Left lung (tissue), 10 donors: ENCODE measurements around the gene SLC22A14. TPM values are rescaled to one million over a fixed set of nuclear protein-coding genes. Genes with fewer than 3 reads are reported as not detected.
"Not testable (repeated sequence)": the region's sequence is repeated elsewhere in the genome, so short reads cannot be mapped to it uniquely, and the experiment has no call there.

ENCODE experiments used
- ATAC-seq: fragments of 200-7000 bp; cut with Tn5 transposase; one replicate; pipeline ENCODE4 v1.9.1; 2020; ENCODE audit warnings: moderate library complexity
- DNase-seq, 4 donors: peaks; one replicate each; pipeline ENCODE4 v3.0.0-alpha.2; 2013 to 2020
- H3K27ac ChIP-seq, 2 donors: fragments of 200-600 bp; sonication (generic) in 1 of 2; one replicate each; pipeline versions ENCODE4 v1.5.0 to v1.8.0; 2020 to 2021
- H3K27me3 ChIP-seq, 2 donors: fragments of 200-600 bp; sonication (generic) in 1 of 2; one replicate each; pipeline versions ENCODE4 v1.5.0 to v1.8.0; 2020 to 2021
- H3K36me3 ChIP-seq, 2 donors: fragments of 200-600 bp; sonication (generic) in 1 of 2; one replicate each; pipeline versions ENCODE4 v1.5.0 to v1.8.0; 2020 to 2021
- H3K4me1 ChIP-seq, 2 donors: fragments of 200-600 bp; one replicate each; pipeline ENCODE4 v1.8.0; 2021
- H3K4me3 ChIP-seq, 2 donors: fragments of 200-600 bp; sonication (generic) in 1 of 2; one replicate each; pipeline versions ENCODE4 v1.5.0 to v1.8.0; 2020 to 2021; ENCODE audit warnings: mild to moderate bottlenecking in 1 of 2
- H3K9me3 ChIP-seq, 2 donors: fragments of 200-600 bp; sonication (generic) in 1 of 2; one replicate each; pipeline versions ENCODE4 v1.5.0 to v1.8.0; 2020 to 2021
- intact Hi-C, 2 donors: fragments of 100-400 bp; cut with DNase I; formaldehyde crosslinking; loops; one replicate each; pipeline versions ENCODE4 v1.11.2 to v1.14.2; 2022
- polyA plus RNA-seq, 6 donors: library from polyadenylated mRNA; unstranded; fragments of 120-200 nt; gene quantifications; one replicate each; pipeline ENCODE4 v1.2.1, GENCODE V29; 2013; ENCODE audit not compliant: insufficient read length in 6 of 6
- total RNA-seq, 2 donors: library from RNA; stranded (reverse); fragmentation: NEBNext Ultra II Directional; extraction: Animal tissue kit (Norgen Biotek cat#: 25700); gene quantifications; one replicate each; pipeline ENCODE4 v1.2.1, GENCODE V29; 2021
- TF ChIP-seq, protein P1 (sequence below), 2 donors: fragments of 200-600 bp; sonication (generic) in 1 of 2; IDR thresholded peaks; one replicate each; pipeline versions ENCODE4 v1.5.0 to v1.8.0; 2021; ENCODE audit warnings: antibody characterized with exemption in 2 of 2
- donor health status: DM: no; HTN: yes; CAD: no.
- donor health status: DM: no; HTN: no; CAD: no.

Gene SLC22A14
- total and polyA plus RNA-seq, 8 donors = 0.11 to 0.24 (median 0.15) TPM; not detected in 2

DNA sequence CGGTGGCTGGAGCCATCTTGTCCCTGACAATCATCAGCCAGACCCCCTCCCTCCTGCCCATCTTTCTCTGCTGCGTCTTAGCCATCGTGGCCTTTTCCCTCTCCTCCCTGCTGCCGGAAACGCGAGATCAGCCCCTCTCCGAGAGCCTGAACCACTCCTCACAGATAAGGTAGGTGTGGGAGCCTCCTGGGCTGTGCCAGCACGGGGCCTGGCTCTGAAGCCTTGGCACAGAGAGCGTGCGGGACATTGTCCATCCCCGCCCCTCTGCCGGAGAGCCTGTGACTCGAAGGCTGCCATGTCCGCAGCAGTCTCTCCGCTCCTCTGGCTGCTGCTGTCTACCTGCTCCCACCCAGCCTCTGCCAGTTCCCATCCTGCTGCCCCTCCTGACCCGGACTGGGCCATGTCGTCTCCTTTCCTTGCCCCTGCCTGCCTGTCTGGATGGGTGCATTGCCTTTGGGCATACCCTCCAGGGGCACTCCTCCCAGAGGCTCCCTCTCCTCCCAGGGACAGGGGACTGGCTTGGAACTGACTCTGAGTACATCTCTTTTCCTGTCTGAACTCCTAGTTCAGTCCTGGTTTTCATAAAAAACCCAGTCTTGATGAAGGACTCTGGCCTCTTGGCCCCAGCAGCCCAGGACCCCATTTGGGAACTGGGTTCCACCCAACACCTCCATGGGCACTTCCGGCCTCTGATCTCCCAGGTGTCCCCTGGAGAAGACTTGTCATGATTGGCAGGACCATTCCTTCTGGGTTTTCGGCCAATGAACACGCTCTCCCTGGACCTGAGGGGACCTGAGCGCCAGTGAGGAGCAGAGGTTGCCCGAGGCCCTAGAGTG is 34.5 kb downstream of the SLC22A14 start:
- TF ChIP-seq, protein P1, sequence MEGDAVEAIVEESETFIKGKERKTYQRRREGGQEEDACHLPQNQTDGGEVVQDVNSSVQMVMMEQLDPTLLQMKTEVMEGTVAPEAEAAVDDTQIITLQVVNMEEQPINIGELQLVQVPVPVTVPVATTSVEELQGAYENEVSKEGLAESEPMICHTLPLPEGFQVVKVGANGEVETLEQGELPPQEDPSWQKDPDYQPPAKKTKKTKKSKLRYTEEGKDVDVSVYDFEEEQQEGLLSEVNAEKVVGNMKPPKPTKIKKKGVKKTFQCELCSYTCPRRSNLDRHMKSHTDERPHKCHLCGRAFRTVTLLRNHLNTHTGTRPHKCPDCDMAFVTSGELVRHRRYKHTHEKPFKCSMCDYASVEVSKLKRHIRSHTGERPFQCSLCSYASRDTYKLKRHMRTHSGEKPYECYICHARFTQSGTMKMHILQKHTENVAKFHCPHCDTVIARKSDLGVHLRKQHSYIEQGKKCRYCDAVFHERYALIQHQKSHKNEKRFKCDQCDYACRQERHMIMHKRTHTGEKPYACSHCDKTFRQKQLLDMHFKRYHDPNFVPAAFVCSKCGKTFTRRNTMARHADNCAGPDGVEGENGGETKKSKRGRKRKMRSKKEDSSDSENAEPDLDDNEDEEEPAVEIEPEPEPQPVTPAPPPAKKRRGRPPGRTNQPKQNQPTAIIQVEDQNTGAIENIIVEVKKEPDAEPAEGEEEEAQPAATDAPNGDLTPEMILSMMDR (IDR thresholded peaks at IDR 0.05) = no peak
- no peak overlapping the region for H3K27ac ChIP-seq
- no peaks in the 10 kb centered on the region for H3K36me3 ChIP-seq
- no peaks in the 10 kb centered on the region for H3K27me3 ChIP-seq
- H3K9me3 ChIP-seq = peaks cover 0 to 3% of the 10 kb centered on the region in 2 donors
- no peak overlapping the region for H3K4me3 ChIP-seq
- no peaks in the 10 kb centered on the region for H3K4me1 ChIP-seq
- DNase-seq (no peak), ATAC-seq (no peak)
- intact Hi-C loops = no loop called here

DNA sequence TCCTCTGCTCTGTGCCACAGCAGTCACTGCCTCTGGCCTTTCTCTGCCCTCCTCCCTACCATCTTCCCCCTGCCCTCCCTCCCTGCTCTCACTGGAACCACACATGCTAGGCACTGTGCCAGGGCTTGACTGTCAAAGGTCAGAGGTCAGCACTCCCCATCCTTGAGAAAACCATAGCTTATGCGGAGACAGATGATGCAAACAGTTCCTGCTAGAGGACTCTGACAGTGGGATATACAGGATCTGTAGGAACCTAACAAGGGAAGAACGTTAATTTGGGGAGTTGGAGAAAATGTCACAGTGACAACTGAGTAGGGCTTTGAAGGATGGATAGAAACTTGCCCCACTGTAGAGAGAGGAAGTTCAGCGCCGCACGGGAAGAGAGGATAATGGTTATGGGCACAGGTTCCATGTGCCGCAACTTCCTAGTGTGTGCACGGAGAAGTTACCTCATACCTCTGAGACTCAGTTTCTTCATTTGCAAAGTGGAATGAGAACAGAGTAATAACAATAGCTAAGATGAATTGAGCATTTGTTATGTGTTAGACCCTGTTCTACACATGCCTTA is 35.2 kb downstream of the SLC22A14 start:
- DNase-seq (no peak), ATAC-seq (no peak)
- H3K4me3 ChIP-seq = no peak overlapping the region
- H3K27ac ChIP-seq = no peak overlapping the region
- no peaks in the 10 kb centered on the region for H3K4me1 ChIP-seq
- H3K36me3 ChIP-seq = no peaks in the 10 kb centered on the region
- TF ChIP-seq, protein P1 (IDR thresholded peaks at IDR 0.05) = no peak
- no peaks in the 10 kb centered on the region for H3K27me3 ChIP-seq
- H3K9me3 ChIP-seq = peaks cover 0 to 3% of the 10 kb centered on the region in 2 donors
- intact Hi-C loops = no loop called here

DNA sequence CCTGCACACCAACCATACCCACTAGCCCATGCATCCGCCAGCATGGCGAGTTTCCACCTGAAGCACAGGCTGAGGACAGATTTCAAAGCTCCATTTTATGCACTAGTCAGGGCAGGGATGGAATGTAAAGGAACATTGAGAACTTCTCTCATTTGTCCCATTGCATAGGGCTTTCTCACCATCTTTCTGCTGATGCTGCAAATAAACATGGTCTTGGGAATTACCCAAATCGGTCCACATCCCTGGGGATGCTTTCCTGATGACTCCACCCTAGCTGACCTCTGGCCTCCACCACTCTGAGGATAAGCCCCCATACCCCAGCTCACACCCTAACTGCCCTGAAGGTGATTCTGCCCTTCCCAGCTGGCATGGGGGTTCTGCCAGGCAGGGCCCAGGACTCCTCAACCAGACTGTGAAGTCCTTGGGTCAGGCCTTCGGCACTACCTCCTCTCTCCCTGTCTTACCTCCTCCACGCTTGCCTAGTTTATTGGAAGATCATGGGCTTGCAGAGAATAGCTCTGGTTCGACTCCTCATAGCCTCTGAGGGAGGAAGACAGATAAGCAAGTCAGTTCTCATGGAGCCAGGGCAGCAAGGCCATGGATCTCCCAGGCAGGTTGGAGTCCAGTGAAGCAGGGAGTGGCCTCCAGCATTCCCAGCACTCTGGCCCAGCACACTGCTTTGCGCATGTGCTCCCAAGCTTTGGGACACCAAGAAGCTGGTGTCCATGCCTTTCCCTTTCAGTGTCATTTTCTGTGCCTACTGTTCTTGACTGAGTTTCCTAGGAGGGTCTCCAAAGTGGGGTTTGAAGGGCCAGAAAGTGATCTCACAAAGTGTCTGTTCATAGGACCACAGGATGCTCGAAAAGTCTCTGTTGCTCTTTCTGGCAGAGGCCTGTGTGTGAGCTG is 36.9 kb downstream of the SLC22A14 start:
- no peak for ATAC-seq
- DNase-seq = no peak
- H3K9me3 ChIP-seq = peaks cover 0 to 3% of the 10 kb centered on the region in 2 donors
- H3K4me3 ChIP-seq = no peak overlapping the region
- H3K27me3 ChIP-seq = no peaks in the 10 kb centered on the region
- TF ChIP-seq, protein P1 (IDR thresholded peaks at IDR 0.05) = no peak
- no peaks in the 10 kb centered on the region for H3K4me1 ChIP-seq
- no peaks in the 10 kb centered on the region for H3K36me3 ChIP-seq
- intact Hi-C loops = no loop called here
- no peak overlapping the region for H3K27ac ChIP-seq

DNA sequence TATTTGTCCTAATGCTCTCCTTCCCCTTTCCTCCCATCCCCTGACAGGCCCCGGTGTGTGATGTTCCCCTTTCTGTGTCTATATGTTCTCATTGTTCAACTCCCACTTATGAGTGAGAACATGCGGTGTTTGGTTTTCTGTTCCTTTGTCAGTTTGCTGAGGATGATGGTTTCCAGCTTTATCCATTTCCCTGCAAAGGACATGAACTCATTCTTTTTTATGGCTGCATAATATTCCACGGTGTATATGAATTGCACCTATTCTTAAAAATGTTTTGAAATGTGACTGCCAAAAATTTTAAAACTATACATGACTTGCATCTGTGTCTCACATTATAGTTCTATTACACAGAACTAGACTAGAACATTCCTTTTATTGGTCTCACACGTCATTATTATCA is 38.5 kb downstream of the SLC22A14 start:
- H3K4me1 ChIP-seq, intact Hi-C loops, H3K36me3 ChIP-seq, ATAC-seq, H3K9me3 ChIP-seq, H3K27ac ChIP-seq, DNase-seq, H3K4me3 ChIP-seq, H3K27me3 ChIP-seq: not testable (repeated sequence)

DNA sequence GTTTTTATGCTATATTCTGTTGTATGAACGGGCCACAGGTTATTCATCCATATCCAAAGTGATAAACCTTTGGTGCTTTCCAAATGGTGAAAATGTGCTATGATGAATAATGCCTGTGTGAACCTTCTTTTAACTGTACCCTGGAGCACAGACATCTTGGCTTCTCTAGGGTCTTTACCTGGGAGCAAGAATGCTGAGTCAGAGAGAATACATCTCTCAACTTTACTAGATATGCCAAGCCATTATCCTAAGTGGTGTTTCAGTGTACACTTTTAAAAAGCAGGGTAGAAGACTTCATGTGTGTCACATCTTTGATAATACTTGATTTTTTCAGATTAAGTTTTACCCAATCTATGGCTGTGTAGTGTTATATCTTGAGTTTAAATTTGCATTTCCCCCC is 41.0 kb downstream of the SLC22A14 start:
- Histone ChIP-seq H3K36me3 (no peaks in the 10 kb centered on the region), H3K27me3 (no peaks in the 10 kb centered on the region), H3K4me3 (no peak overlapping the region), H3K27ac (no peak overlapping the region), H3K4me1 (no peaks in the 10 kb centered on the region), H3K9me3 (peaks cover 0 to 8% of the 10 kb centered on the region in 2 donors)
- TF ChIP-seq, protein P1 (IDR thresholded peaks at IDR 0.05) = no peak
- no peak for ATAC-seq
- intact Hi-C loops = no loop called here
- DNase-seq = no peak
